Neuronal stem cell (in vitro differentiated cells): ENCODE results near the gene ADISSP.

Source experiments
- DNase-seq: peaks from one replicate; pipeline ENCODE4 v3.0.0-alpha.2; 2013; ENCODE audit warnings: low spot score
- H2AFZ ChIP-seq: one replicate; pipeline ENCODE4 v1.6.1; 2013; ENCODE audit warnings: mild to moderate bottlenecking, low read length, inconsistent platforms
- H2AK5ac ChIP-seq: 2 replicates; pipeline ENCODE4 v1.6.1; 2013; ENCODE audit warnings: low read depth, mild to moderate bottlenecking, inconsistent platforms, low read length, moderate library complexity, mixed read lengths
- H2BK120ac ChIP-seq: 2 replicates; pipeline ENCODE4 v1.6.1; 2013; ENCODE audit warnings: low read depth, mild to moderate bottlenecking, inconsistent platforms, low read length, moderate library complexity, mixed read lengths
- H2BK12ac ChIP-seq: one replicate; pipeline ENCODE4 v1.6.1; 2013; ENCODE audit warnings: low read length, inconsistent platforms
- H2BK15ac ChIP-seq: 2 replicates; pipeline ENCODE4 v1.6.1; 2013; ENCODE audit warnings: mild to moderate bottlenecking, low read length, inconsistent platforms, mixed read lengths
- H2BK5ac ChIP-seq: one replicate; pipeline ENCODE4 v1.6.1; 2013; ENCODE audit warnings: inconsistent platforms, mild to moderate bottlenecking, low read length, moderate library complexity
- H3K14ac ChIP-seq: one replicate; pipeline ENCODE4 v1.6.1; 2013; ENCODE audit warnings: low read length, inconsistent platforms
- H3K18ac ChIP-seq: 2 replicates; pipeline ENCODE4 v1.6.1; 2013; ENCODE audit warnings: low read length, inconsistent platforms
- H3K23ac ChIP-seq: 2 replicates; pipeline ENCODE4 v1.6.1; 2013; ENCODE audit warnings: low read depth, mild to moderate bottlenecking, mixed read lengths, low read length, inconsistent platforms; ENCODE audit not compliant: poor library complexity
- H3K27ac ChIP-seq: replicated peaks from 3 replicates; pipeline ENCODE4 v1.5.1; 2013; ENCODE audit warnings: low read length, inconsistent platforms
- H3K27me3 ChIP-seq, 3 experiments: 2 replicates each; pipeline ENCODE4 v1.6.1; 2013; ENCODE audit warnings: low read length in 3 of 3, mild to moderate bottlenecking in 2 of 3, inconsistent platforms in 1 of 3, low read depth in 1 of 3, mixed read lengths in 1 of 3, moderate library complexity in 1 of 3; ENCODE audit not compliant: control insufficient read depth in 3 of 3, insufficient read depth in 3 of 3
- H3K36me3 ChIP-seq, 2 donors: replicated peaks in 1 of 2; 2 replicates each; pipeline ENCODE4 v1.6.1; 2013; ENCODE audit warnings: low read length in 2 of 2; ENCODE audit not compliant: control insufficient read depth in 2 of 2, insufficient read depth in 2 of 2
- H3K4ac ChIP-seq: 2 replicates; pipeline ENCODE4 v1.6.1; 2013; ENCODE audit warnings: inconsistent platforms, mild to moderate bottlenecking, low read length, moderate library complexity
- H3K4me1 ChIP-seq, 2 donors: 1 replicate in 1 of 2; 2 replicates in 1 of 2; pipeline ENCODE4 v1.6.1; 2013; ENCODE audit warnings: low read length in 2 of 2, low read depth in 1 of 2; ENCODE audit not compliant: control insufficient read depth in 2 of 2, insufficient read depth in 1 of 2
- H3K4me2 ChIP-seq: one replicate; pipeline ENCODE4 v1.6.1; 2013; ENCODE audit warnings: mild to moderate bottlenecking, low read length, inconsistent platforms; ENCODE audit not compliant: insufficient read depth, poor library complexity, severe bottlenecking
- H3K4me3 ChIP-seq, 2 donors: 2 replicates each; pipeline ENCODE4 v1.5.1; 2013; ENCODE audit warnings: low read length in 2 of 2, mild to moderate bottlenecking in 2 of 2, inconsistent platforms in 1 of 2, moderate library complexity in 1 of 2
- H3K79me1 ChIP-seq: one replicate; pipeline ENCODE4 v1.6.1; 2013; ENCODE audit warnings: low read depth, mild to moderate bottlenecking, inconsistent platforms, low read length, moderate library complexity
- H3K9ac ChIP-seq: one replicate; pipeline ENCODE4 v1.6.1; 2013; ENCODE audit warnings: mild to moderate bottlenecking, low read depth, low read length, inconsistent platforms; ENCODE audit not compliant: poor library complexity
- H3K9me3 ChIP-seq, 2 donors: replicated peaks in 1 of 2; 2 replicates each; pipeline versions ENCODE3 to v1.6.1; 2013; ENCODE audit warnings: low read length in 2 of 2, mild to moderate bottlenecking in 2 of 2, inconsistent platforms in 1 of 2, low read depth in 1 of 2, mixed read lengths in 1 of 2, moderate library complexity in 1 of 2; ENCODE audit not compliant: control insufficient read depth in 2 of 2, insufficient read depth in 1 of 2
- H4K8ac ChIP-seq: one replicate; pipeline ENCODE4 v1.6.1; 2013; ENCODE audit warnings: low read depth, mild to moderate bottlenecking, inconsistent platforms, low read length, moderate library complexity
- H4K91ac ChIP-seq: one replicate; pipeline ENCODE4 v1.6.1; 2013; ENCODE audit warnings: low read length, low read depth, mild to moderate bottlenecking, inconsistent platforms; ENCODE audit not compliant: poor library complexity
- WGBS, 2 donors: extraction: QIAGEN DNeasy Blood & Tissue Kit; methylation state at CpG; one replicate each; pipeline ENCODE4 v1.1.7; 2013; ENCODE audit warnings: missing lambda C conversion rate in 2 of 2, mixed read lengths in 1 of 2; ENCODE audit not compliant: insufficient read length in 2 of 2, insufficient replicate concordance in 1 of 2; ENCODE audit errors: extremely low coverage in 2 of 2; 5-methylcytosine and 5-hydroxymethylcytosine counted together

The ADISSP gene

GRCh38 chr20:3771552-3772058 is 4.1 kb upstream of the ADISSP start:
- H4K91ac ChIP-seq = no peak overlapping the region
- H2AFZ ChIP-seq = no peak overlapping the region
- H3K9me3 ChIP-seq = peaks cover 3 to 4% of the 10 kb centered on the region in 2 donors
- no peak overlapping the region for H3K14ac ChIP-seq
- no peak overlapping the region for H4K8ac ChIP-seq
- peaks cover 6% of the 10 kb centered on the region for H3K79me1 ChIP-seq
- no peak overlapping the region for H3K23ac ChIP-seq
- no peak overlapping the region for H3K18ac ChIP-seq
- H3K4me2 ChIP-seq = no peak overlapping the region
- peaks cover 8 to 9% of the 10 kb centered on the region in 2 donors for H3K4me1 ChIP-seq
- peaks cover 0 to 22% (median 0%) of the 10 kb centered on the region in 3 experiments for H3K27me3 ChIP-seq
- H2BK15ac ChIP-seq = no peak overlapping the region
- H2BK12ac ChIP-seq = no peak overlapping the region
- H3K9ac ChIP-seq = no peak overlapping the region
- H2BK120ac ChIP-seq = no peak overlapping the region
- WGBS, 2 donors = no CpG with 5 or more reads among the region's 7 CpGs
- no peak for DNase-seq
- no peak overlapping the region for H2BK5ac ChIP-seq
- H3K4ac ChIP-seq = no peak overlapping the region
- H3K4me3 ChIP-seq = no peak overlapping the region
- H3K36me3 ChIP-seq = no peaks in the 10 kb centered on the region
- H3K27ac ChIP-seq = no peak overlapping the region
- no peak overlapping the region for H2AK5ac ChIP-seq

GRCh38 chr20:3768342-3769130 is 983 bp upstream of the ADISSP start:
- Histone ChIP-seq H3K14ac (no peak overlapping the region), H2BK5ac (peak overlapping the region; percentile 39), H2BK120ac (peak overlapping the region; percentile 47), H3K36me3 (no peaks in the 10 kb centered on the region), H3K27ac (peak overlapping the region; percentile 78), H2AFZ (peak overlapping the region; percentile 91), H2AK5ac (peak overlapping the region; percentile 63), H2BK15ac (peak overlapping the region; percentile 58), H3K4me1 (peaks cover 15 to 21% of the 10 kb centered on the region in 2 donors), H3K4me3 (peak overlapping the region; percentile 82 to 95), H3K79me1 (peaks cover 26% of the 10 kb centered on the region), H3K18ac (peak overlapping the region; percentile 95), H3K4me2 (peak overlapping the region; percentile 93), H4K91ac (no peak overlapping the region), H2BK12ac (no peak overlapping the region), H4K8ac (no peak overlapping the region), H3K9ac (peak overlapping the region; percentile 91), H3K23ac (peak overlapping the region; percentile 55), H3K27me3 (peaks cover 0 to 6% (median 0%) of the 10 kb centered on the region in 3 experiments), H3K4ac (no peak overlapping the region), H3K9me3 (no peaks in the 10 kb centered on the region)
- WGBS, 2 donors = no CpG with 5 or more reads among the region's 51 CpGs
- peak; percentile 89 for DNase-seq

DNA sequence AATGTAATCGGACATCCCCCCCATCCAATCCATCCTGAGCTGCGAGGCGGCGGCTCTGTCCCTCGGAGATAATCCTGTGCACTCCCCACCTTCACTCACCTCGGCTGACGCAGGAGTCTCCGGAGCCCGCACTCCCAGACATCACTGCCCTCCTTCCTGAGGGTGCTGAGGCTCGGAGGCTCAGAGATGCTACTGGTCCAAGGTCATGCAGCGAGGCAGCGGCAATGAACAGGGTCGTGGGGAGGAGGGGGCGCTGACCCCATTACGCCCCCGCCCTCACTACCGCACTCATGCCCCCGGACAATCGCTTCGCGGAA is 485 bp downstream of the ADISSP start:
- H3K4me2 ChIP-seq = peak overlapping the region; percentile 100
- peak overlapping the region; percentile 79 for H2BK15ac ChIP-seq
- no peak overlapping the region for H3K27ac ChIP-seq
- H4K8ac ChIP-seq = no peak overlapping the region
- H3K9me3 ChIP-seq = no peaks in the 10 kb centered on the region
- H3K23ac ChIP-seq = peak overlapping the region; percentile 97
- H3K79me1 ChIP-seq = peaks cover 26% of the 10 kb centered on the region
- H3K9ac ChIP-seq = peak overlapping the region; percentile 98
- no peak overlapping the region for H2BK12ac ChIP-seq
- no peak for DNase-seq
- H3K14ac ChIP-seq = peak overlapping the region; percentile 97
- no peak overlapping the region for H4K91ac ChIP-seq
- H3K4me1 ChIP-seq = peaks cover 15 to 21% of the 10 kb centered on the region in 2 donors
- peak overlapping the region; percentile 53 for H2BK5ac ChIP-seq
- H3K4me3 ChIP-seq = peak overlapping the region; percentile 82 to 87
- H2BK120ac ChIP-seq = peak overlapping the region; percentile 61
- no peaks in the 10 kb centered on the region for H3K36me3 ChIP-seq
- H3K18ac ChIP-seq = peak overlapping the region; percentile 95
- H2AK5ac ChIP-seq = peak overlapping the region; percentile 96
- peak overlapping the region; percentile 91 for H2AFZ ChIP-seq
- H3K4ac ChIP-seq = no peak overlapping the region
- no peaks in the 10 kb centered on the region for H3K27me3 ChIP-seq
- no CpG with 5 or more reads among the region's 21 CpGs for WGBS, 2 donors

- Histone ChIP-seq H2BK120ac (no peak overlapping the region), H3K4me3 (peak overlapping the region; percentile 82 to 87), H3K14ac (no peak overlapping the region), H2BK12ac (peak overlapping the region; percentile 58), H2BK15ac (no peak overlapping the region), H3K4me2 (peak overlapping the region; percentile 100), H3K23ac (peak overlapping the region; percentile 97), H3K79me1 (peaks cover 26% of the 10 kb centered on the region), H2AFZ (peak overlapping the region; percentile 91), H3K4me1 (peaks cover 15 to 21% of the 10 kb centered on the region in 2 donors), H3K27ac (no peak overlapping the region), H3K27me3 (no peaks in the 10 kb centered on the region), H3K4ac (no peak overlapping the region), H4K8ac (no peak overlapping the region), H2BK5ac (no peak overlapping the region), H3K9me3 (no peaks in the 10 kb centered on the region), H2AK5ac (peak overlapping the region; percentile 61), H3K36me3 (peaks cover 0 to 4% of the 10 kb centered on the region in 2 donors), H3K9ac (peak overlapping the region; percentile 98), H4K91ac (no peak overlapping the region), H3K18ac (peak overlapping the region; percentile 89)
- DNase-seq = no peak
- no CpG with 5 or more reads among the region's 9 CpGs for WGBS, 2 donors
Observed at GRCh38 chr20:3766422-3767109, 987 bp downstream of the ADISSP start.
